NCI-H446 treated with DMSO at 0.1 percent for 48 hours (cell line): Measurements from ENCODE around the gene ZNF311.
A peak's percentile ranks its signal among the peaks of the same experiment; 100 is the strongest.
"Not testable (repeated sequence)": the region's sequence is repeated elsewhere in the genome, so short reads cannot be mapped to it uniquely, and the experiment has no call there.

Experiments used
- DNase-seq: peaks from one replicate; lab custom pipeline; 2025; lab: John Stamatoyannopoulos, UW

The ZNF311 gene

DNA sequence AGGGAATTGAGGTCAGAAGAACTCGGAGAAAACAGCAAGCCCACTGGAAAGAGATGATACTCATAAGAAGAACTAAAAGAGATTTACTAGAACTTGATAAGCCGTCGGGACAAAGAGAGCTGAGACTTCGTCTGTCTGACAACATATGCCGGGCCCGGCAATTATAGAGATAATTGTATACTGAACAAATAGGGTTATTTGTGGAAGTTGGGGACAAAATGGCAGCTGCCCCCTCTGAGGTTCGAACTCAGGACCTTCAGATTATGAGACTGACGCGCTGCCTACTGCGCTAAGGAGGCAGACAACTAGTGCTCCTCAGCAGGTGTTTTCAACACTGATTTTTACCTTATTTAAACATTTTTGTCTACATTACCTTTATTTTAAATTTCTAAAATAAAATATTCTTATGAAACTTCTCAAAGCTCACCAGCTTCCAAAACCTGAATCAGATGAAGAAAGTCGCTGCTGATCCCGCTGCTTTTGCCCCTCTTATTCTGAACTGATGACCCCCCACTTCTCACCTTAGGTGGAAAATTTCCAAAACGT is 52.0 kb downstream of the ZNF311 start:
- peak; percentile 55 for DNase-seq

DNA sequence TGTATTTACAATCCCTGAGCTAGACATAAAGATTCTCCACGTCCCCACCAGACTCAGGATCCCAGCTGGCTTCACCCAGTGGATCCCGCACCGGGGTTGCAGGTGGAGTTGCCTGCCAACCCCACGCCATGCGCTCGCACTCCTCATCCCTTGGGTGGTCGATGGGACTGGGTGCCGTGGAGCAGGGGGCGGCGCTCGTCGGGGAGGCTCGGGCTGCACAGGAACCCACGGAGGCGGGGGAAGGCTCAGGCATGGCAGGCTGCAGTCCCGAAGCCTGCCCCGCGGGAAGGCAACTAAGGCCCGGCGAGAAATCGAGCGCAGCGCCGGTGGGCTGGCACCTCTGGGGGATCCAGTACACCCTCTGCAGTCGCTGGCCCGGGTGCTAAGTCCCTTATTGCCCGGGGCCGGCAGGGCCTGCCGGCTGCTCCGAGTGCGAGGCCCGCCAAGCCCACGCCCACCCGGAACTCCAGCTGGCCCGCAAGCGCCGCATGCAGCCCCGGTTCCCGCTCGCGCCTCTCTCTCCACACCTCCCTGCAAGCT is 55.4 kb downstream of the ZNF311 start:
- not testable (repeated sequence) for DNase-seq

DNA sequence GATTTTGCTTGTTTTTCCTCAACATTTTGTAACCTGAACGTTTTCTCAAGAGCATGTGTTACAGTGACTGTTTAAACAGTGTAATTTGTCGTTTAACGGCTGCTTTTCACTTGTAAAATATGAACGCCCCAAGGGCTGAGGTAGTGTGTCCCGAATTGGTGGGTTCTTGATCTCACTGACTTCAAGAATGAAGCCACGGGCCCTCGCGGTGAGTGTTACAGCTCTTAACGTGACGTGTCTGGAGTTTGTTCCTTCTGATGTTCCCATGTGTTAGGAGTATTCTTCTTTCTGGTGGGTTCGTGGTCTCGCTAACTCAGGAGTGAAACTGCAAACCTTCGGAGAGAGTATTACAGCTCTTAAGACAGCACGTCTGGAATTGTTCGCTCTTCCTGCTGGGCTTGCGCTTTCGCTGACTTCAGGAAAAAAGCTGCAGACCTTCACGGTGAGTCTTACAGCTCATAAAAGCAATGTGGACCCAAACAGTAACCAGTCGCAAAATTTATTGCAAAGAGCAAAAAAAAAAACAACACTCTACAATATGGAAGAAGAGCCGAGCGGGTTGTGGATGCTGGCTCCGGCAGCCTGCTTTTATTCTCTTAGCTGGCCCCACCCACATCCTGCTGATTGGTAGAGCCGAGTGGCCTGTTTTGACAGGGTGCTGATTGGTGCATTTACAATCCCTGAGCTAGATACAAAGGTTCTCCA is 56.2 kb downstream of the ZNF311 start:
- DNase-seq: peak; percentile 23

DNA sequence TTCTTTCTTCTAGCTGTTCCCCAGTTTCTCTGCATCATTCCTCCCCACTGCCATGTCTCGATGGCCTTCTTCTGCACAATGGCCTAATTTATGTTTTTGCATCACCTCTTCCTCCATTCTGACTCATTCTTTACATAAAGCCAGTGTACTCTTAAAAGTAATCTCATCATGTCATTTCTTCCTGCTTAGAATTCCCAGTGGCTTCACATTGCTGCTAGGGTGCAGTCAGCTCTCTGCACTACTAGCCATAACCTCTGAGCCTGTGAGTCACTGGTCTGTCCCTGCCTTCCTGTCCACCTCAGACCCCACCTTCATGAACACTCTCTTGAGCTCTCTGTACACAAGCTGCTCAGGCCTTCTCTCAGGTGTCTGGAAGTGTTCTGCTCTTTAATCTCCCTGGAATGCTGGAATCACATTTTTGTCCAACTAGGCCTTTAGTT is 57.3 kb downstream of the ZNF311 start:
- no peak for DNase-seq

DNA sequence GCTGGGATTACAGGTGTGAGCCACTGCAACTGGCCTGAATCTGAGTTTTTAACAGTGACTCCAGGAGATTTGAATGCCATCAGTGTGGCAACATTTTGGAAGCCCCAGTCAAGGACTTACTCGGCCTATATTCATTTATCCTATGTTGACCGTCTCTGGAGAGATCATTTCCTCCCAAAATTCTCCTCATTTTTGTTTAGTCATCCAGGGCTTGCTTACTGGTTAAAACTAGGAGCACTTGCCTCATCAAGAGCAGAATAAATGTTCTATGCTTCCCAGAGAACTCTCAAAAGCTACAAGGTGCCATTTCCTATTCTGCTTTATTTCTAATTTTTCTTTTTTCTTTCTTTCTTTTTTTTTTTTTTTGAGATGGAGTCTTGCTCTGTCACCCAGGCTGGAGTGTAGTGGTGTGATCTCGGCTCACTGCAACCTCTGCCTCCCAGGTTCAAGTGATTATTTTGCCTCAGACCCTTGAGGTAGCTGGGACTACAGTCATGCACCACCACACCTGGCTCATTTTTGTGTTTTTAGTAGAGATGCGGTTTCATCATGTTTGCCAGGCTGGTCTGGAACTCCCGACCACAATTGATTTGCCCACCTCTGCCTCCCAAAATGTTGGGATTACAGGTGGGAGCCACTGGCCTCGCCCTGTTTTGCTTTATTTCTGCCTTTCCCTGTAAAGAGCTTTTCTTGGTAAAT is 57.9 kb downstream of the ZNF311 start:
- no peak for DNase-seq

DNA sequence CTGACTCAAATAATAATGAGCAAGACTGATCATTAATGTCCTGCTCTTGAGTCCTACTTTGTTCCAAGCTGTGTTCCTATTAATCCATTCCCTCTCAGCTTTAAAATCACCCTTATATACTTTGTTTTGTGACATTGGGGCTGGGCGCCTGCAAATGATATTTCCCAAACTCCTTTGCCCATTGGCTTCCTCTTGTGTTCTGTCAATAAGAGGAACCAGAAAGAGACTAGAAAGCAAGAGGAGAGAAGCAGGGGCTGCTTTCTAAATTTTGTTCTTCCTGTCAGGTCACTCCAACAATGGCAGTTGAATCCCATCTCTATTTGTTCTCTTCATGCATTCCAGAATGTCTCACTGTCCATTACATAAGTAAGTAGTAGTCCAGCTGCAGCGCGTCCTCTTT is 59.8 kb downstream of the ZNF311 start:
- DNase-seq: no peak
